K562 (cell line): Measurements from ENCODE around the gene PFDN2. TPM values are rescaled to one million over a fixed set of nuclear protein-coding genes. Genes with fewer than 3 reads are reported as not detected.

Source experiments
- ATF1 ChIP-seq, 2 experiments: fragments of 450-650 bp in 1 of 2; IDR thresholded peaks; 2 replicates each; pipeline ENCODE4 v1.6.1; 2016; ENCODE audit warnings: missing compliant biosample characterization in 1 of 2, missing genetic modification characterization in 1 of 2
- BHLHE40 ChIP-seq: IDR thresholded peaks from 2 replicates; pipeline ENCODE4 v1.6.1; 2011; ENCODE audit warnings: low read length, improper control_type of control experiment
- CTCF ChIP-seq, 3 experiments: IDR thresholded peaks in 2 of 3; conservative IDR thresholded peaks in 1 of 3; 2 replicates each; pipeline ENCODE4 v1.5.1; 2011 to 2012; ENCODE audit warnings: low read length in 3 of 3, mild to moderate bottlenecking in 3 of 3, control low read depth in 2 of 3, improper control_type of control experiment in 1 of 3, inconsistent platforms in 1 of 3, low read depth in 1 of 3, mixed read lengths in 1 of 3, moderate library complexity in 1 of 3; ENCODE audit not compliant: insufficient read depth in 2 of 3
- ELK3 ChIP-seq: fragments of 450-650 bp; formaldehyde crosslinking; IDR thresholded peaks from 2 replicates; pipeline ENCODE4 v1.4.0; 2020; ENCODE audit warnings: mild to moderate bottlenecking
- ESRRA ChIP-seq: fragments of 450-650 bp; IDR thresholded peaks from 2 replicates; pipeline ENCODE4 v1.6.1; 2014; ENCODE audit warnings: low read depth, mild to moderate bottlenecking, moderate library complexity, borderline replicate concordance
- HNRNPL ChIP-seq: fragments of 200-400 bp; formaldehyde crosslinking; IDR thresholded peaks from 2 replicates; pipeline ENCODE4 v1.6.1; 2017; ENCODE audit warnings: low read depth, mild to moderate bottlenecking, low read length
- JUN ChIP-seq, 2 experiments: sonication (generic) in 1 of 2; formaldehyde crosslinking in 1 of 2; IDR thresholded peaks; 2 replicates each; pipeline versions ENCODE4 v1.6.1 to v1.8.0; 2012 to 2022; ENCODE audit warnings: borderline replicate concordance in 2 of 2, mild to moderate bottlenecking in 2 of 2, improper control_type of control experiment in 1 of 2, low read depth in 1 of 2, low read length in 1 of 2, missing genetic modification reagents in 1 of 2
- MEF2A ChIP-seq: IDR thresholded peaks from 2 replicates; pipeline ENCODE4 v1.6.1; 2011; ENCODE audit warnings: low read depth, mild to moderate bottlenecking, low read length, moderate library complexity; ENCODE audit not compliant: control insufficient read depth
- MTA2 ChIP-seq: fragments of 450-650 bp; IDR thresholded peaks from 2 replicates; pipeline ENCODE4 v1.6.1; 2016; ENCODE audit warnings: low read depth
- NFXL1 ChIP-seq: fragments of 450-650 bp; formaldehyde crosslinking; IDR thresholded peaks from 2 replicates; pipeline ENCODE4 v1.4.0; 2021; ENCODE audit warnings: mild to moderate bottlenecking
- OTX1 ChIP-seq: fragments of 450-650 bp; formaldehyde crosslinking; IDR thresholded peaks from 2 replicates; pipeline ENCODE4 v1.4.0; 2022; ENCODE audit warnings: mild to moderate bottlenecking
- PHB ChIP-seq: fragments of 250-450 bp; sonication (Bioruptor Pico); IDR thresholded peaks from 2 replicates; pipeline ENCODE4 v1.5.0; 2021
- POLR2A ChIP-seq: fragments of 450-650 bp; conservative IDR thresholded peaks from 2 replicates; pipeline ENCODE4 v1.6.1; 2016
- SIN3B ChIP-seq: fragments of 450-650 bp; IDR thresholded peaks from 2 replicates; pipeline ENCODE4 v1.6.1; 2017; ENCODE audit warnings: low read depth, mild to moderate bottlenecking, moderate library complexity
- ZNF174 ChIP-seq: fragments of 250-450 bp; sonication (Bioruptor Pico); IDR thresholded peaks from 2 replicates; pipeline ENCODE4 v1.4.0; 2020; ENCODE audit warnings: mild to moderate bottlenecking
- ZNF253 ChIP-seq: fragments of 250-450 bp; sonication (Bioruptor Pico); conservative IDR thresholded peaks from 2 replicates; pipeline ENCODE4 v1.6.1; 2021; ENCODE audit warnings: mild to moderate bottlenecking
- polyA plus RNA-seq, 8 experiments: library from polyadenylated mRNA; depleted of rRNA in 4 of 8; stranded (reverse) in 5 of 8; unstranded in 3 of 8; fragments of >200 nt; fragmentation: Nextera tagmentation in 2 of 8; fragmentation: Illumina TruSeq in 1 of 8; extraction: Ambion mirVana in 2 of 8; extraction: Trizol in 1 of 8; gene quantifications; 2 replicates each; pipeline versions ENCODE4 v1.2.1 to v1.2.3, GENCODE V29; 2011 to 2014; ENCODE audit warnings: inconsistent platforms in 1 of 8, missing spikeins in 1 of 8
- total RNA-seq, 7 experiments: library from RNA; depleted of rRNA in 6 of 7; stranded (reverse); fragments of >200 nt in 6 of 7; fragmentation: Illumina TruSeq in 2 of 7; extraction: Trizol in 2 of 7; gene quantifications; 2 replicates each; pipeline versions ENCODE4 v1.2.1 to v1.2.3, GENCODE V29; 2011 to 2021; ENCODE audit warnings: low replicate concordance in 1 of 7
- TF ChIP-seq, protein P1 (sequence below): sonication (generic); formaldehyde crosslinking; IDR thresholded peaks from 2 replicates; pipeline ENCODE4 v1.4.0; 2020; ENCODE audit warnings: mild to moderate bottlenecking, missing genetic modification reagents
- TF ChIP-seq, protein P2 (sequence below): fragments of 200-800 bp; sonication (Bioruptor generic); IDR thresholded peaks from 2 replicates; pipeline ENCODE4 v1.6.1; 2017; ENCODE audit warnings: missing genetic modification characterization, missing compliant biosample characterization
- TF ChIP-seq, protein P3 (sequence below): fragments of 450-650 bp; IDR thresholded peaks from 2 replicates; pipeline ENCODE4 v1.6.1; 2016; ENCODE audit warnings: mild to moderate bottlenecking

Gene PFDN2
- total and polyA plus RNA-seq, 9 of the 15 experiments (the other 6 are each of a cell fraction or from before 2014, with no cell fraction given) = 50.2 to 361 (median 144) TPM

DNA sequence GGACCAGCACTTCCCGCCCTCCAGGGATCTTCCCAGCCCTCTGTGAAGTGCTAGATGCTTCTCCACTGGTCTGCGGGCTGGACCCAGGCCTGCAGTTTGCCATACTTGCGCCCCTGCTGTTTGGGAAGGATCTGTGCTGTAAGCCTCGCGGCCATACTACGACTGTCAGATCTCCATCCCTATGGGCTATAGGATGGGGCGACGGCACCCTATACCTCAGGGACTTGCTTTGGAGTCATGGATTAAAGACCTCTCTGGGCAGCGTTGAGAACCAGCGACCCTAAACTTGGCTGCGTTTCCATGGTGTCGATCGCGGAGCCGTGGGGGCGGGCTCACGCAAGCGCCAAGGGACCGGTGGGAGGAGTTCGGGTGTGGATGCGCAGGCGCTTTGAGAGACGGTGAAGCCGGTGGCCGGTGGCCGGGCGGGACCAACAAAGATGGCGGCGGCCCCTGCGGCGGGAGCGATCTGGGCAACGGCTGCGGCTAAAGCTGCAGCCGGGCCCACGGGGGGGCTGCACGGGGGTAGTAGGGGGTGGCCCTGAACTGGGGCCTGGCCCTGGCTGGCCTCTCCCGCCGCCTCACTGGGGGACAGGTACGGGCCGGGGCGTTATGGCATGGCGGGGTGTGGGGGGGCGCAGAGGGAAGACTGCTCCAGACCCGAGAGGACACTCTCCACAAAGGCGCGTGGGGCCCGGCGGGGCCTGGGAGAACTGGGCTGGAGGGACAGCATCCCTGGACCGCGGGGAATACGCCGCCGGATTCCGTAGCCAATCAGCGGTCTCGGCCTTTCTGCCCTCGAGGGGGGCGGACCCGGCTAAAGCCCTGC is 41.5 kb upstream of the PFDN2 start, which contains the start of gene USP21 (continued):
- no peak for TF ChIP-seq PHB (CRISPR knock-in tag)
- TF ChIP-seq JUN (IDR thresholded peaks at IDR 0.05; ENCODE audit: borderline replicate concordance, low read depth, low read length) = 0 out of 2 replicates have a peak, but pooled peaks have one; percentile 13
- no peak for TF ChIP-seq JUN (CRISPR knock-in tag; IDR thresholded peaks at IDR 0.05; ENCODE audit: borderline replicate concordance)
- TF ChIP-seq ESRRA = no peak
- TF ChIP-seq, protein P1, sequence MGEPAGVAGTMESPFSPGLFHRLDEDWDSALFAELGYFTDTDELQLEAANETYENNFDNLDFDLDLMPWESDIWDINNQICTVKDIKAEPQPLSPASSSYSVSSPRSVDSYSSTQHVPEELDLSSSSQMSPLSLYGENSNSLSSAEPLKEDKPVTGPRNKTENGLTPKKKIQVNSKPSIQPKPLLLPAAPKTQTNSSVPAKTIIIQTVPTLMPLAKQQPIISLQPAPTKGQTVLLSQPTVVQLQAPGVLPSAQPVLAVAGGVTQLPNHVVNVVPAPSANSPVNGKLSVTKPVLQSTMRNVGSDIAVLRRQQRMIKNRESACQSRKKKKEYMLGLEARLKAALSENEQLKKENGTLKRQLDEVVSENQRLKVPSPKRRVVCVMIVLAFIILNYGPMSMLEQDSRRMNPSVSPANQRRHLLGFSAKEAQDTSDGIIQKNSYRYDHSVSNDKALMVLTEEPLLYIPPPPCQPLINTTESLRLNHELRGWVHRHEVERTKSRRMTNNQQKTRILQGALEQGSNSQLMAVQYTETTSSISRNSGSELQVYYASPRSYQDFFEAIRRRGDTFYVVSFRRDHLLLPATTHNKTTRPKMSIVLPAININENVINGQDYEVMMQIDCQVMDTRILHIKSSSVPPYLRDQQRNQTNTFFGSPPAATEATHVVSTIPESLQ = peak; percentile 63
- TF ChIP-seq OTX1 (CRISPR knock-in tag) = no peak
- no peak for TF ChIP-seq ZNF253 (CRISPR knock-in tag)
- TF ChIP-seq, protein P2, sequence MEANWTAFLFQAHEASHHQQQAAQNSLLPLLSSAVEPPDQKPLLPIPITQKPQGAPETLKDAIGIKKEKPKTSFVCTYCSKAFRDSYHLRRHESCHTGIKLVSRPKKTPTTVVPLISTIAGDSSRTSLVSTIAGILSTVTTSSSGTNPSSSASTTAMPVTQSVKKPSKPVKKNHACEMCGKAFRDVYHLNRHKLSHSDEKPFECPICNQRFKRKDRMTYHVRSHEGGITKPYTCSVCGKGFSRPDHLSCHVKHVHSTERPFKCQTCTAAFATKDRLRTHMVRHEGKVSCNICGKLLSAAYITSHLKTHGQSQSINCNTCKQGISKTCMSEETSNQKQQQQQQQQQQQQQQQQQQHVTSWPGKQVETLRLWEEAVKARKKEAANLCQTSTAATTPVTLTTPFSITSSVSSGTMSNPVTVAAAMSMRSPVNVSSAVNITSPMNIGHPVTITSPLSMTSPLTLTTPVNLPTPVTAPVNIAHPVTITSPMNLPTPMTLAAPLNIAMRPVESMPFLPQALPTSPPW = peak; percentile 92
- TF ChIP-seq SIN3B = peak; percentile 41; the same call in 1 of the 2 replicates
- TF ChIP-seq BHLHE40 = no peak
- TF ChIP-seq CTCF (IDR thresholded peaks at IDR 0.05 in 2 of 3, conservative IDR thresholded peaks at IDR 0.05 in 1 of 3; ENCODE audit: insufficient read depth in 2 of 3, low read depth in 1 of 3, low read length in 3 of 3) = peak; percentile 25 to 62 (median 29); a peak in 5 of 6 replicates
- no peak for TF ChIP-seq HNRNPL
- TF ChIP-seq ZNF174 (CRISPR knock-in tag) = no peak
- TF ChIP-seq MTA2 = no peak
- no peak for TF ChIP-seq ELK3 (CRISPR knock-in tag)
- TF ChIP-seq ATF1 (CRISPR knock-in tag; IDR thresholded peaks at IDR 0.05) = no peak
- peak; percentile 23; the same call in 1 of the 2 replicates for TF ChIP-seq ATF1 (tag; IDR thresholded peaks at IDR 0.05)
- no peak for TF ChIP-seq MEF2A
- TF ChIP-seq POLR2A = peak; percentile 80
- no peak for TF ChIP-seq NFXL1
- TF ChIP-seq, protein P3, sequence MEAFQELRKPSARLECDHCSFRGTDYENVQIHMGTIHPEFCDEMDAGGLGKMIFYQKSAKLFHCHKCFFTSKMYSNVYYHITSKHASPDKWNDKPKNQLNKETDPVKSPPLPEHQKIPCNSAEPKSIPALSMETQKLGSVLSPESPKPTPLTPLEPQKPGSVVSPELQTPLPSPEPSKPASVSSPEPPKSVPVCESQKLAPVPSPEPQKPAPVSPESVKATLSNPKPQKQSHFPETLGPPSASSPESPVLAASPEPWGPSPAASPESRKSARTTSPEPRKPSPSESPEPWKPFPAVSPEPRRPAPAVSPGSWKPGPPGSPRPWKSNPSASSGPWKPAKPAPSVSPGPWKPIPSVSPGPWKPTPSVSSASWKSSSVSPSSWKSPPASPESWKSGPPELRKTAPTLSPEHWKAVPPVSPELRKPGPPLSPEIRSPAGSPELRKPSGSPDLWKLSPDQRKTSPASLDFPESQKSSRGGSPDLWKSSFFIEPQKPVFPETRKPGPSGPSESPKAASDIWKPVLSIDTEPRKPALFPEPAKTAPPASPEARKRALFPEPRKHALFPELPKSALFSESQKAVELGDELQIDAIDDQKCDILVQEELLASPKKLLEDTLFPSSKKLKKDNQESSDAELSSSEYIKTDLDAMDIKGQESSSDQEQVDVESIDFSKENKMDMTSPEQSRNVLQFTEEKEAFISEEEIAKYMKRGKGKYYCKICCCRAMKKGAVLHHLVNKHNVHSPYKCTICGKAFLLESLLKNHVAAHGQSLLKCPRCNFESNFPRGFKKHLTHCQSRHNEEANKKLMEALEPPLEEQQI = no peak
